Activated T-cell treated with anti-CD3 and anti-CD28 coated beads for 4 hours (primary cell): Measurements from ENCODE around the gene C2CD4A.

Experiments used
- DNase-seq: peaks from one replicate; pipeline ENCODE4 v3.0.0-alpha.2; 2020

The C2CD4A gene

DNA sequence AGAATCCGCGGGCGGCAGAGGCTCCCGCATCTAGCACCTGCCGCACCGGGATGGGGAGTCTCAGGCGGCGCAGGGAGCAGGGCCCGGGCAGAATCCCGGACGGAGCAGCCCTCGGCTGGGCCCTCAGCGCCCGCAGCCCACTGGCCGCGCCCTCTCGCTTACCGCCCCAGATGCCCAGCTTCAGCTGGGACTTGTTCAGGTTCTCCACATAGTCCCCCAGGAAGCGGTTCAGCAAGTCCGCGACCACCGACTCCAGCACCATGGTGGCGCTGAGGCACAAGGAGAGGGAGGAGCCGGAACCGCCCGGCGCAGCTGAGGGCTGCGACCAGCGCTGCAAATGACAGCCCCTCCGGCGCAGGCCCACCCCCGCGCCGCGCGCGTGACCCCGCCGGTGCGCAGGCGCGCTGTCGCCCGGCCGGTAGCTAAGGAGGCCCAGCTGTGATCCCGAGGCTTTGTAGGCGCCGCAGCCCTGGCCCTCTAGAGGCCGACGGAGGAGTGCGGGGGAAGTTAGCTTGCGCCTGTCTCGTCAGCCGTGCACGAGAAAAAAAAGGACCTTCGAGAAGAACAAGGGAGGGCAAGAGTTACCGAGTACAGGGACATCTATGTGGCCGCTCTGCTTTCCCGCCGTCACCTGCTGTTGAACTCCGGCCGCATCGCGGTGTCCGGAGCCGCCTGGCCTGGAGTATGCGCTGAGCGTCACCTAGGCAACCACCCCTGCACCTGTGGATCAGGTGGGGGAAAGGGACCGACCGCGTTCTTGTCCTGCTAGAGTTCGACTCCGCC, 6.5 kb upstream of the C2CD4A start, which contains the start of gene VPS13C:
VPS13C (minus strand) TSS at position 335 of the 783 bp plus-strand sequence; CDS start at position 262, 73 bp downstream.
- DNase-seq: peak; percentile 81

DNA sequence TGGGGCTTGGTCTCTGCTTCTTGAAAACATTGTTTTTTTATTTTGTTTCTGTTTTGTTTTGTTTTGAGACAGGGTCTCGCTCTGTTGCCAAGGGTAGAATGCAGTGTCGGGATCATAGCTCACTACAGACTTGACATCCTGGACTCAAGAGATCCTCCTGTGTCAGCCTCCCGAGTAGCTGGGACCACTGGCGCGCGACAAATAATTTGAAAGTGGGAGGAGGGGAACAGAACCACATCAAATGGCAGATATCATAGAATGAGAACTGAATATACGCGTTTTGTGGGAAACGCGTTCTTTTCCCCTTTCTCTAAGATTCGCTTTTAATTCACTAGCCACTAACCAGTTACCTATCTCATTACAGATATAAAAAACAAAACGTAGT, 5.9 kb upstream of the C2CD4A start:
- DNase-seq: no peak

DNA sequence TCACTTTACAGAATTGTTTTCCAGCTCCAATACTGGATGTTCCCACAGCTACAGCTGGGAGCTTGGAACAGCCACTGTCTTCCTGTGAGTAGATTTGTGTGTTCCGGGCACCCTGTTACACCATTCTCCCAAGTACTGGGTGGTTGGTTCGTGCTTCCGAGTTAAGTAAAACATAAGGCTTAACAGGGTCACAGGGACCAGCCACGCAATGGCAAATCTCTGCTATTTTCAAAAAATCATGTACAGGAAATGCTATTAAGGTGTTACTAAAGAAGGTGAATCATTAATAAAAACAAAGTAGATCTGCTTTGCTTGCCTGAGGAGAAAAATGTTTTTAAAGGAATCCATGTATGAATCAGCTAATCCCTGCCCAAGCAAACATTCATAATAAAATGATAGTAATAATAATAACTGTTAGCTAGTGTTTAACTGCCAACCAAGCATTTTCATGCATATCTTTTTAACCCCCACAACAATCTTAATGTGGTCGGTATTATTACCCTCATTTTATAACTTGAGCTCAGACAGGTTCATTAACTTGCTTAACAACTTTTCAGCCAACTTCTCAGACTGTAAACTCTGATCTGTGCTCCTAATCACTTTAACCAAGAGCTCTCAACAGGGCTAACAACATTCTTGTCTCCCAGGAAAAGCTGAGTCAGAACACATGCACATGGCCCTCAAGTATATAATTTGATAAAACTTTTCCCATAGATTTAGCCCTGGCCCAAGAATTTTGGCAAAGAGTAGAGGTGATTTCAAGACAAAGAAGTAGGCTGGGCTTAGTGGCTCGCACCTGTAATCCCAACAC, 2.7 kb upstream of the C2CD4A start:
- DNase-seq: no peak

DNA sequence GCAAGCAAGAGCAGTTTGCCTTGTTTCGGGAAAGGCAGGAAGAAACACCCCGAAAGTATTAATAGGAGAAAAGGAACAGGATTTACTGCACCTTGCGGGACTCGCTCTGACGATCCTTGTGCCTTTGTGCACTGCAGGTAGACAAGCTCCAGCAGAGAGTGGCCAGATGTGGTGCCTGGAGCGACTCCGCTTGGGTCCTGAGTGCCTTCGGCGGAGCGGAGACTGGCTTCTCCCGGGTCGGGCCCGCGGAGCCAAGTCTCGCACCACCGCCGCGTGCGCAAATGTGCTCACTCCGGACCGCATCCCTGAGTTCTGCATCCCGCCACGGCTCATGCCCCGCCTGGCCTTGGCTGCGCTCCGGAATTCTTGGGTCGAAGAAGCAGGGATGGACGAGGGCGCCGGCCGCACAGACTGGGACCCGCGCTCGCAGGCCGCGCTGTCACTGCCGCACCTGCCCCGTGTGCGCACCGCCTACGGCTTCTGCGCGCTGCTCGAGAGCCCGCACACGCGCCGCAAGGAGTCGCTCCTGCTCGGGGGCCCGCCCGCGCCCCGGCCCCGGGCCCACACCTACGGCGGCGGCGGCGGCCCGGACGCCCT, 769 bp downstream of the C2CD4A start:
- DNase-seq: no peak

DNA sequence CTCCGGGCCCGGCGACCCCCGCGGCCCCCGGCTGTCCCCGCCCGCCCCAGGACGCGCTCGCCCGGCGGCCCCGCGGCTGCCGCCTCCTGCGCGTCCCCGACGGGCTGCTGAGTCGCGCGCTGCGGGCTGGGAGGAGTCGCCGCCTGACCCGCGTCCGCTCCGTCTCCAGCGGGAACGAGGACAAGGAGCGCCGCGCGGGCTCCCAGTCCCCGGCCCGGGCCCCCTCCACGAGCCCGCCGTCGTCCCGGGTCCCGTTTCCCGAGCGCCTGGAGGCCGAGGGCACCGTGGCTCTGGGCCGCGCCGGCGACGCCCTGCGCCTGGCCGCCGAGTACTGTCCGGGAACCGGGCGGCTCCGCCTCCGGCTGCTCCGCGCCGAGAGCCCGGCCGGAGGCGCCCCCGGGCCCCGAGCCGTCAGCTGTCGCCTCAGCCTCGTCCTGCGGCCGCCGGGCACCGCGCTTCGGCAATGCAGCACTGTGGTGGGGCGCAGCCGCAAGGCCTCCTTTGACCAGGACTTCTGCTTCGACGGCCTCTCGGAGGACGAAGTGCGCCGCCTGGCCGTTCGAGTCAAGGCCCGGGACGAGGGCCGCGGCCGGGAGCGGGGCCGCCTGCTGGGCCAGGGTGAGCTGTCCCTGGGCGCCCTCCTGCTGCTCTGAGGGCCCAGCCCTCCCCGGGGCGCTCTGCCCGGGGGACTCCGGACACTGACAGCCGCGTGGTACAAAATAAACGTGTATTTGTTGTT, 1.5 kb downstream of the C2CD4A start:
- no peak for DNase-seq

DNA sequence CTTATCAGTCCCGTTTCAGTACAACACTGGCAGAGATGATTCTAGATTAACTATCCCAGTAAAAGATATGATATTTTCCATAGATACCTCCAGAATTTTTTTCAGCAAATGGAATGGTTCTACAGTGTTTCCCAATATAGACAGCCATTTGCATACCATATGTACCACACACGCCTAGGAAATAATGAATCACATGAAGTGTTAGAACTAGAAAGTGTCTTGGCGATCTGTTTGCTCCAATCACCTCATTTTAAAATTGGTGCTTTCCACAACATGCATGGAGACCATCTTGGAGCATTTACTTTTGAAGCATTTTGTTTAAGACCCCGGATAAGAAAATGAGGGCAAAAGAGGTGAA, 2.0 kb downstream of the C2CD4A start:
- DNase-seq: no peak

DNA sequence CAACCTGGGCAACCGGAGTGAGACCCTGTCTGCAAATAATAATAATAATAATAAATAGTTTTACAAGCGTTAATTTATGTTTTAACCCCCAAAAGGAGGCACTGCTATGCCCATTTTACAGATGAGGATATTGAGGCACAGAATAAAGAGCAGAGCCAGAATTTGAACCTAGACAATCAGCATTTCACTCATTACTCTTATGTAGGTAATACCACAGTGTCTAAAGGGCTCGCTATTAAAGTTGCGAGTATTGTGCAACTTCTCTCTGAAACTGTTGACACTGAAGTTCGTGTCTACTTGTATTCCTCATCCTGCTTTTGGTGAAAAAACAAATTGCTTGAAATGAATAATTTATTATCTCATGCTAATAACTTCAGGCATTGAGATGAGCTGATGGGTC, 2.8 kb downstream of the C2CD4A start:
- DNase-seq: no peak

DNA sequence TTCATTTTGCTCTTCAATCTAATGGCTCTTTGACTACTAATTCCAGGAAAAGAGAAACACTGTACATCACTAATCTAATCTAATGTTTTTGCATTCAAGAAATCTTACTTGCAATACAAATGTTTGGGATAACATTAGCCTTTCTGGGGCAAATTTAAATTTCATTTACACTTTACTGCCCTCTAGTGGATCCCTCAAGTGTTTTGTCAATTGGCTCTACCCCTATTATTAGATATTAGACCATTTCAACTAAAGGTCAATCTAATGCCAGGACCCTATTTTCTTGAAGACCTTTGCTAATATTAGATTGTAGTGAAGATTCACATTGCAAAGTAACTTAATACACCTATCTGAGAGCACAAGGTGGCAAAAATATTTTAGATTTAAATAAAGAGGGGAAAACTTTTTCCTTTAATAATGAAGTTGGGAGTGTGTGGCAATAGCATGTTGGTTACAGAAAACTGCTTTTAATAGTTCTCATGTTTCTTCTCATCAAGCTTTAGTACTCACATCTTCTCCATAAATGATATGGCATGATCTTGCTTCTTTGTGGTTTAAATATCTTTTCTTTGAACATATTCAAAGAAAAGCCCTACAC, 5.0 kb downstream of the C2CD4A start:
- no peak for DNase-seq

DNA sequence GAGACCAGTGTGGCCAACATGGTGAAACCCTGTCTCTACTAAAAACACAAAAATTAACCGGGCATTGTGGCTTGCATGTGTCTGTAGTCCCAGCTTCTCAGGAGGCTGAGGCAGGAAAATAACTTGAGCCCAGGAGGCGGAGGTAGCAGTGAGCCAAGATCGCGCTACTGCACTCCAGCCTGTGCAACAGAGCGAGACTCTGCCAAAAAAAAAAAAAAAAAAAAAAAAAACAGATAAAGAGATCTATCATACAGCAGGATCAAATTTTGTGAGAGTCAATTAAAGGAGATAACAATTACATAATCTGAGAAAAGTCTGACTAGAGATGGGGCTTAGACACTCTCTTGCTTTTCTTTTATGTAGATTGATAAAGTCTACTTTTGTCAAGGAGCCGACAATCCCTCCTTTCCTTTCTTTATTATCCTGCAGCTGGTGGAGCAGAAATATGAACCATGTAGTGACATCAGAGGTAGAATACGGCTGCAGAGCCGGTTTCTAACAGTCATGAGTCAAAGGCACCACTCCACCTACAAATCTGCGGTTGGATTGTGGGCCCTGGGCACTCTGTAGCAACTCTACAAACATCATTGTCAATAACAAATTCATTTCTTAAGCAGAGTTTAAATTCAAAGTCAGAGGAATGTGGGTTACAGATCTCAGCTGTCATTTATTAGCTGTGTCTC, 9.0 kb downstream of the C2CD4A start:
- no peak for DNase-seq

DNA sequence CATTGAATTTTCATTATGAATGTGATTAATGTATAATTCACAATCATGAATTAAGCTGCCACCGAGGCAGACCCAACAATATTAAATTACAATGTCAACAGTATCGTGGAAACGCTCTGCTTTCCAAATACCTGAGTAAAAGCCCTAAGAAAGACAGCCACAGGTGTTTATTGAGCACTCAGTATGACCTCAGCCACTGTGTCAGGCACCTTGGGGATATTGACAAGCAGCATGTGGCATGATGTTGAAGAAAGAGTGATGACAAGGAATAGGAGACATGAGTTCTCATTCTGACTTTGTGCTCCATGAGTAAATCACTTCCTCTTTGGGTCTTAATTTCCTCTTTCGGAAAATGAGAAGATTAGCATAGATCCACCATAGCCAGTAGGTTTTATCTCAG, 12.8 kb downstream of the C2CD4A start:
- DNase-seq: no peak

DNA sequence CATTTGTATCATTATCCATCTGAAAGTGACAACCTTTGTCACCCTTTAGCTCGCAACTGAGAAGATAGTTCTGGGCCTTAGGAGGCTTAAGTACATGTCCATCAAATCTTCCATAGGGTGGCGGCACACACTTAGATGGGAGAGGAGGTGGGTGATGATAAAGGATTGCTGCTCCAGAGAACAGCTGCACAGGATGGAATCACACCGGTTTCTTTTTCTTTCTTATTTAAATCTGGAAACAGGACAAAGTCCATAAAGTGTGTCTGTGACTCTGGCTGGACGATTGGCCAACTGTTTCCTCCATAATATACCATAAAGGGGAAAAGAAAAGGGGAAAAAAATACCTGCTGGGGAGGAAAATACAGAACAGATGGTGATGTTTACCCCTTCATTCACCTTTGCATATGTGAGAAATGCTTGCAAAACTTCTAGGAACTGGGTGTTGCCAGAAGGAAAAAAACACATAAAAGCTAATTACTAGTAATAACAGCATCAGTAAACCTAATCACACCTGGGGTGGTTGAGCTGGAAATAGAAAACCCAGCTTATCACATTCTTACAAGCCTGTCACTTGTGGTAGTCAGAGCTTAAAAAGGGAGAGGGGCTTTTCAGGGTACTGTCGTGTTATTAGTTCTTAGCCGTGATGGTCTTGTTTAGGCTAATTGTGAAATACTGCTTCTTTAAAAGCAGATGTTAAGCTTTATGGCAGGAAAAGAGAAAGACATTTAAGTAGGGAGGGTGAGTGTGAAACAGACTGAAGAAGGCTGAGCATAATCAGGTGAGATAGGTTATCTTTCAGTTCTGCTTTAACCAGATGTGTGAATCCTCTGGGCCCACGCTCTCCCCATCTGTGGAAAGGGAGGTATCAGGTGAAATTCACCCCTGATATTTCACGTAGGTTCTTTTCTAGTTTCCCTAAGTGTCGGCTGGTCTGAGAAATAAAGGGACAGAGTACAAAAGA, 16.7 kb downstream of the C2CD4A start:
- DNase-seq: no peak

DNA sequence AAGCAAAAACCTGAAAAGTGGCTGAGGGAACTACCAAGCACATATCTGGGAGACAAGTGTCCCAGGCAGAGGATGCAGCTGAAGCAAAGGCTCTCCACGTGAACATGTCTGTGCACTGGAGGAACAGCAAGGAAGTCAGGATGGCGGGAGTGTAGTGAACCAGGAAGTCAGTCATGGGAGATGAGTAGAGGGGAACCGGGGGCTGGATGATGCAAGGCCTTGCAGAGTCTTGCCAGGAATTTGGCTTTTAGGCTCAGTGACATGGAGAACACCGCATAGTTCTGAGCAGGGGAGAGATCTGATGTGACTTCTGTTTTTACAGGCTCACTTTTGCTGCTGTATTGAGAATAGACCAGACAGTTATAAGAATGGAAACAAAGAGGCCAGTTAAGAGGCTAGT, 19.0 kb downstream of the C2CD4A start:
- no peak for DNase-seq

DNA sequence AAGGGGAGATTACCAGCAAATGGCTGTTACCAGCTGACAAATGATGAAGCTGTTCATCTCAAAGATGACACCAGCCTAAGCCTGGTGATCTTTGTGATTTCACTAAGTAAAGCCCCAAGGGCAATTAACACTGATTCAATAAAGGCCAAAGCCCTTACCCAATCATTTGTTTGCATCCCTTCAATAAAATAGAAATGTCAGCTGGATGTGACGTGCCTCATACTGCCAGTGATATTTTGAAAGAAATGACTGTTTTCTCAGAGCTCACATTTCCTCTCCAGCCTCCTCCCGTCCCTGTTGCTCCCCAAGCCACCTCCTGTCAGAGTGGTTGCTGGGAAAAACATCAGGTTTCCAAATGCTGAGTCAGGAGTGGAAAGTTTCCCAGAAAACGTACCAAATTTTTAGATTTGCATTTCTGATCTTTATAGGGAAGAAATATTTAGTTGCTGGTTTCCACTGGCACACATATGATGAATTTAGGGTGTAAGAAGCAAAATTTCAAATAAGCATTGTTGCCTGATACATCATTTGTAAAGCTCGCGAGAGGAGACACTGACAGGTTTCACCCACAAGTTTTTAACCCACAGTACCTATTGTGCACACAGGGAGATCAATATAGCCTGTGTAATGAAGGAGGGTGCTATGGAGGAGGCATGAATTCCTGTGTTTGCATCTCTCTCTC, 21.0 kb downstream of the C2CD4A start:
- no peak for DNase-seq

DNA sequence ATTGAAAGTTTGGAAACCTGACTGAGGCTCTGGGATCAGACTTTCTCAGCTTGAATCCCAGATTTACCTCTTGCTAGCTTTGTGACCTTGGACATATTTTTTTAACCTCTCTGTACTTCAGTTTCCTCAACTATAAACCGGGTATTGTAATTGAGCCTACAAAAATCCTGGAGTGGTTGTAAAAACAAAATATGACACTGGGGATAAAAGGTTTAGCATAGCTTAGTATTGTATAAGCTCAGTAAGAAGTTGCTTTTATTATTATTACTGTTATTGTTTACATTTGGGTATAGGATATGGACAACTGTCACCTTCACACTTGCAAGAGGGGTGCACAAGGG, 21.5 kb downstream of the C2CD4A start:
- DNase-seq: no peak

DNA sequence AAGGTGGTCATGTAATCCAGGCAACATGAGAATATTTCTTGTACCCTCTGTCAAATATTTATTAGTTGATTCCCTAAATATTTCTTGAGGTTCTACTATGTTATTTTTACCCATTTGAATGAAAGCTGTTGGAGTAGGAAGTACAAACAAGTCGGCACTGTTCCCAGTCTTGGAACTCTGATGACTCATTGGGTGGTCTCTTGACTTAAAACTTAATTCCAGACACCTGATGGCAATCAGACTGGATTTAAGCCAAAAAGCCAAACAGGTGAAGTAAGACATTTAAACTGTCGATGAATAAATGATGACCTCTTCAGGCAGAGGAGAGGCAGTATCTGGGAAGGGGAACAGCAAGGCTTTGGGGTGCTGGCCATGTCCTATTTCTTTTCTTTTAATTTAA, 22.8 kb downstream of the C2CD4A start:
- no peak for DNase-seq

DNA sequence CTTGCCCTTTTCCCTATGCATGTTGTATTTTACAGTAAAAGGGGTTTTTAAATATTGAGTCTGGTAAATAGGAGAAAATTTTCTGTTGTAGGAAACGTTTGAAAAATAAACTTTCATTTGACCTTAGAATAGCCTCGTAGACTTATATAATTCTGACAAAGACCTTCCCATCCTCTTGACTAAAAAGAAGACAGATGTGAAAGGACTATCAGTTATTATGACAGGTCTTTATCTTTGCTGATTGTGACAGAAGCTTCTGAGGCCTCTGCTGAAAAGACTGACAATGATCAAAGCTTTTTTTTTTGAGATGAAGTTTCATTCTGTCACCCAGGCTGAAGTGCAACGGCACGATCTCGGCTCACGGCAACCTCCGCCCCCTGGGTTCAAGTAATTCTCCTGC, 24.2 kb downstream of the C2CD4A start:
- no peak for DNase-seq

DNA sequence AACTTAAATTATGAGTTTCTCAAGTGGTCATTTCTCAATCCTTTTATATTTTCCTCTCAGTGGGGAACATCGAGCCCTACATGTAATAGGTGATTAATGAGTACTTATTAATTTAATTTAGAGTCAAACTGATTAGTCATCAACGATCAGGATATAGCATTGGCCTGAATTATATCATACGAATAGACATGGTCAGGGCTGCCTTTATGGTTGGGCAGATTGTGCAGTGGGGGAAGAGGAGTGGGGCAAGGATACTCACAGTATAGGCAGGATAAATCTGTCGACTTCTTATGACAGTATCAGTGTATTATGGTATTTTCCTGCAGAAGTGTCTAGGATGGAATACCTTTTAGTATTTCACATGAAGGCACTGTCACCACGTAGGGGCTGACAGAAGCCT, 27.0 kb downstream of the C2CD4A start:
- no peak for DNase-seq

DNA sequence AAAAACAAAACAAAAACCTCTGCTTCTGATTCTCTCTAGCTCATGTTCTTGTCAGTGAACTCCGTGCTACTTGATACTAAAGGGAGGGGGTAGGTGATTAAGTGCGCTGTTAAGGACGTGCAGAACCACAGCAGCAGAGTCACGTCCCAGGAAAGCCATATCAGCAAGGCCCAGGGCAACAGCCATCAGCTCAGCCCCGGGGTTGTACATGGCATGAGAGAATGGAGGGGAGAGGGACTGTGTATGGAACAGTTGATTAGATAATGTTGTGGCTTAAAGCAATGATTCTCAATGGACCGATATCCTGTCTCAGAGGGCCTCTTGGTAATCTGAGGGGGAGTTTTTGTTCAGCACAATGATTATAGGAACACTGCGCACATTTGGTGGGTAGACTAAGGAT, 27.6 kb downstream of the C2CD4A start:
- DNase-seq: no peak

DNA sequence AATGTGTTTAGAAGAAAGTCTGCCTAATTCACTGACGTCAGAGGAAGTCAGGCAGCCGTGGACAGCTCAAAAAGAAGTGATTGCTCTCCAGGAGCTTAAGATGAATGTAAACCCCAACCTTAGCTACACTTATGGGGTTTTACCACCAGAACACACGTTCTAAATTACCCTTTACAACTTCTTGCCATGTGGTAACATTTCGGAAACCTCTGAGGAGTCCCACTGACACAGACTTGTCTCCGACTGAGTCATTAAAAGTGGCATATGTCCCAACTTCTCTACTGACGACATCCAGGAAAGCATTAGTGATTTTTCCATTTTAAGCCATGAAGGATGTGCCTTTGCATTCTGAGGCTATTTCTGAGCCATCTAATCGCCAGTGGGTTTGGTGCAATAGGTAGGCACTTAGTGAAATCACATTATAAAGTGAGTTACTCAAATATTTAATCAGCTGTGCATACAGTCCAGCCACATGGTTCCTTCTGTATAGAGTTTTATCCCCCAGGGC, 32.4 kb downstream of the C2CD4A start:
- no peak for DNase-seq

DNA sequence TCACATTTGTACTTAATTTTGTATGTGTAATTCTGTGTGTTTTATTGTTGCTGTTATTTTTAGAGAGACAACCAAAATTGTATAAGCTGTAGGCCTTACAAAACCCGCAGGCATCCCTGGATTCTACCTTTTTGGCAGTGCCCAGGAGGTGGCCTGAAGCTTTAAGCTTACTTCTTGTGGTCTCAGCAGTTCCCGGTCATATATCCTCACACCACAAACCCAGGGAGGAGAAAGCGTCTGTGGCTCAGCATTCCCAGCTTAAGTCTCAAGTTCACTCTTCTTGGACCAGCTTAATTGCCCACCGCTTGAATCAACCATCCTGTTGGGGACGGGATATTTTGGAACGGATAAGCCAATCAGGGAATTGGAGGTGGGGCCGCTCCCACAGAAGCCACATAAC, 36.7 kb downstream of the C2CD4A start:
- DNase-seq: no peak
